WTC11 (cell line): ENCODE data around the gene IFNLR1. TPM values are rescaled to one million over a fixed set of nuclear protein-coding genes. Genes with fewer than 3 reads are reported as not detected.

Experiments
- ATAC-seq: fragments of 200-7000 bp; cut with Tn5 transposase; 2 replicates; pipeline ENCODE4 v1.10.0; 2021; ENCODE audit warnings: mild to moderate bottlenecking, moderate library complexity
- CTCF ChIA-PET: fragments of 300-600 bp; sonication (Branson Sonifier 250); formaldehyde crosslinking; loops from one replicate; lab custom pipeline; 2021; ENCODE audit warnings: antibody characterized with exemption; lab: Charles Lee
- POLR2A ChIA-PET: fragments of 350-600 bp; sonication (Branson Sonifier 250); formaldehyde crosslinking; loops from one replicate; lab custom pipeline; 2021; ENCODE audit warnings: antibody characterized with exemption; lab: Charles Lee
- DNase-seq: peaks from one replicate; pipeline ENCODE4 v3.0.0; 2021; ENCODE audit warnings: low spot score
- H3K27ac Mint-ChIP-seq: 2 replicates; pipeline ENCODE4 v1.8.0; 2021; ENCODE audit warnings: mixed read lengths
- H3K27me3 Mint-ChIP-seq: 2 replicates; pipeline ENCODE4 v1.8.0; 2021; ENCODE audit warnings: low read depth, mild to moderate bottlenecking, moderate library complexity, mixed read lengths
- H3K36me3 Mint-ChIP-seq: 2 replicates; pipeline ENCODE4 v1.8.0; 2021; ENCODE audit warnings: mixed read lengths
- H3K4me1 Mint-ChIP-seq: 2 replicates; pipeline ENCODE4 v1.8.0; 2022; ENCODE audit warnings: mixed read lengths
- H3K4me3 Mint-ChIP-seq: 2 replicates; pipeline ENCODE4 v1.8.0; 2021; ENCODE audit warnings: mild to moderate bottlenecking, moderate library complexity, mixed read lengths
- H3K9me3 Mint-ChIP-seq: 2 replicates; pipeline ENCODE4 v1.8.0; 2021; ENCODE audit warnings: mixed read lengths
- CREM ChIP-seq: sonication (generic); formaldehyde crosslinking; IDR thresholded peaks from 2 replicates; pipeline ENCODE4 v1.8.1; 2022; ENCODE audit warnings: mild to moderate bottlenecking, missing genetic modification reagents, moderate library complexity
- ESRRA ChIP-seq: sonication (generic); formaldehyde crosslinking; IDR thresholded peaks from 2 replicates; pipeline ENCODE4 v1.8.1; 2022; ENCODE audit warnings: mild to moderate bottlenecking, missing genetic modification reagents, borderline replicate concordance
- ETV6 ChIP-seq: sonication (generic); formaldehyde crosslinking; IDR thresholded peaks from 2 replicates; pipeline ENCODE4 v1.8.1; 2022; ENCODE audit warnings: mild to moderate bottlenecking, missing genetic modification reagents
- GRHL2 ChIP-seq: fragments of 250-450 bp; sonication (Bioruptor Pico); IDR thresholded peaks from 2 replicates; pipeline ENCODE4 v1.8.0; 2022; ENCODE audit warnings: mild to moderate bottlenecking, moderate library complexity; ENCODE audit not compliant: insufficient replicate concordance, severe bottlenecking
- GTF2I ChIP-seq: fragments of 250-450 bp; sonication (Bioruptor Pico); conservative IDR thresholded peaks from 2 replicates; pipeline ENCODE4 v1.4.0; 2021; ENCODE audit warnings: mild to moderate bottlenecking
- HMGA2 ChIP-seq: fragments of 250-450 bp; sonication (Bioruptor Pico); IDR thresholded peaks from 2 replicates; pipeline ENCODE4 v1.4.0; 2021; ENCODE audit warnings: mild to moderate bottlenecking, moderate library complexity
- JAZF1 ChIP-seq: fragments of 250-450 bp; sonication (Bioruptor Pico); IDR thresholded peaks from 2 replicates; pipeline ENCODE4 v1.9.0; 2021; ENCODE audit warnings: moderate library complexity, mild to moderate bottlenecking, inconsistent platforms
- NFYB ChIP-seq: sonication (generic); formaldehyde crosslinking; conservative IDR thresholded peaks from 2 replicates; pipeline ENCODE4 v1.8.0; 2022; ENCODE audit warnings: low read depth, missing genetic modification reagents
- OVOL2 ChIP-seq: fragments of 250-450 bp; sonication (Bioruptor Pico); IDR thresholded peaks from 2 replicates; pipeline ENCODE4 v1.9.0; 2021; ENCODE audit warnings: mild to moderate bottlenecking, borderline replicate concordance
- PRRX2 ChIP-seq: fragments of 250-450 bp; sonication (Bioruptor Pico); IDR thresholded peaks from 2 replicates; pipeline ENCODE4 v1.8.0; 2021; ENCODE audit warnings: mild to moderate bottlenecking
- TEAD1 ChIP-seq: sonication (generic); formaldehyde crosslinking; IDR thresholded peaks from 2 replicates; pipeline ENCODE4 v1.8.0; 2022; ENCODE audit warnings: mild to moderate bottlenecking, missing genetic modification reagents
- ZBTB21 ChIP-seq: sonication (generic); formaldehyde crosslinking; IDR thresholded peaks from 2 replicates; pipeline ENCODE4 v1.8.1; 2023; ENCODE audit warnings: mild to moderate bottlenecking, missing genetic modification reagents, borderline replicate concordance
- ZNF263 ChIP-seq: sonication (generic); formaldehyde crosslinking; IDR thresholded peaks from 2 replicates; pipeline ENCODE4 v1.8.1; 2022; ENCODE audit warnings: low read depth, mild to moderate bottlenecking, moderate library complexity, missing genetic modification reagents
- total RNA-seq: library from RNA; stranded (reverse); gene quantifications from 3 replicates; pipeline ENCODE4 v1.2.3, GENCODE V29; 2021
- TF ChIP-seq, protein P1 (sequence below): sonication (generic); formaldehyde crosslinking; IDR thresholded peaks from 2 replicates; pipeline ENCODE4 v1.8.1; 2022; ENCODE audit warnings: low read depth, missing genetic modification reagents, borderline replicate concordance
- TF ChIP-seq, protein P2 (sequence below): sonication (generic); formaldehyde crosslinking; IDR thresholded peaks from 2 replicates; pipeline ENCODE4 v1.8.0; 2022; ENCODE audit warnings: mild to moderate bottlenecking, missing genetic modification reagents
- TF ChIP-seq, protein P3 (sequence below): sonication (generic); formaldehyde crosslinking; IDR thresholded peaks from 2 replicates; pipeline ENCODE4 v1.8.0; 2022; ENCODE audit warnings: mild to moderate bottlenecking, missing genetic modification reagents
- TF ChIP-seq, protein P4 (sequence below): sonication (generic); formaldehyde crosslinking; IDR thresholded peaks from 2 replicates; pipeline ENCODE4 v1.8.0; 2022; ENCODE audit warnings: mild to moderate bottlenecking, missing genetic modification reagents
- TF ChIP-seq, protein P5 (sequence below): sonication (generic); formaldehyde crosslinking; IDR thresholded peaks from 2 replicates; pipeline ENCODE4 v1.8.1; 2023; ENCODE audit warnings: mild to moderate bottlenecking, missing genetic modification reagents
- TF ChIP-seq, protein P6 (sequence below): fragments of 250-450 bp; sonication (Bioruptor Pico); IDR thresholded peaks from 2 replicates; pipeline ENCODE4 v1.9.0; 2021; ENCODE audit warnings: moderate library complexity, mild to moderate bottlenecking, inconsistent platforms, borderline replicate concordance

IFNLR1 gene
- total RNA-seq, 1 experiment from 2014 or later = 6.6 TPM

DNA sequence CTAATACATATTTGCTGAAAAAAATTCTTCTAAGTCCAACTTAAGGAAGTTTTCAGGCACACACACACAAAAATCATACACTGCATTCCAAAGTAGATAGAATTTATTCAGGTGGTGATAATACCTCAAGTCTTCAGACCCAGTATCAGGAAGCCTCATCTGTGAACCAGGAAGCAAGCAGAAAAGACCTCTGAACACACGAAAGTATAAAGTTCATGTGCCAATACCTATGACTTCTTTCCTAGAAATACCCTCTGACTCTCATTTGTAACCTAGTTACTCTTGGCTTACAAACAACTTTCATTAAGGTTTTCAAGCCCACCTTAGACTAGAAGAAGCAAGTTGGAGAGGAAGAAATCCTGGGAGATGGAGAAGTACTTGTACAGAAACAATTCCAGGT is 35.7 kb upstream of the IFNLR1 start:
- H3K4me1 Mint-ChIP-seq = no peaks in the 10 kb centered on the region

DNA sequence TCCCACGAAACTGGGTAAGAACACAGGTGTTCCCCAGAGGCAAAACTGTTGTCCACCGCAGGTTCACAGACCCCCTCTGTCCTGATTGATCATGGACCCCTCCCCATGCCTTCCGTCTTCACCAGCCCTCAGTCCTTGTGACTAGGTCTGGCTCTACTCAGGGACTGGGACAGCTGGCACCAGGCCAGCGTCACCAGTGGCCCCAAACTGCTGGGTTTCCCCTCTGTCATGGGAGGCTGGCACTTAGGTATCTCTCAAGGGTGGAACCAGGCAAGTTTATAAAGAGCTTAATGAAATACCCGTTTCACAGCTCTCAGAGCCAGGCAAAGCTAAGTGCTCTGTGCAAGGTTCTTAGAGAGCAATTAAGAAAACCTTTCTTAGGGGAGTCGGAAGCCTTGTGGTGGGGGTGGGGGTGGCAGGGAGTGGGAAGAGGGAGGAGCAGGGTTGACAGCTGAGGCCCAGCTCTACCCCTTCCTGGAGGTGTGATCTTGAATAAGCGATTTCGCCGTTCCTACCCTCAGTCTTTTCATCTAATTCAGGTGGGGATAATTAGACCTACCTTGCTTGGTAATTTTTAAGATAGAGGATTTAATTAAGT is 35.0 kb upstream of the IFNLR1 start:
- Mint-ChIP-seq H3K9me3 (no peaks in the 10 kb centered on the region), H3K27me3 (no peaks in the 10 kb centered on the region), H3K4me1 (no peaks in the 10 kb centered on the region), H3K27ac (no peak overlapping the region), H3K36me3 (no peaks in the 10 kb centered on the region), H3K4me3 (no peak overlapping the region)
- DNase-seq (no peak), ATAC-seq (no peak)
- CTCF ChIA-PET = interaction anchor here (0.6 to 1.5 kb wide), 8 partner anchors 12 to 193 kb away, joined by 3 to 4 read pairs (median 4); partner anchors contain the start of gene NIPAL3
- TF ChIP-seq ZBTB21 (CRISPR knock-in tag) (no peak), GTF2I (CRISPR knock-in tag) (no peak)
- POLR2A ChIA-PET = no interaction called here

More for the DNA sequence above, 35.7 kb upstream of the IFNLR1 start:
- DNase-seq (no peak), ATAC-seq (no peak)
- POLR2A ChIA-PET = no interaction called here
- H3K9me3 Mint-ChIP-seq = no peaks in the 10 kb centered on the region
- H3K27me3 Mint-ChIP-seq = no peaks in the 10 kb centered on the region
- no peak overlapping the region for H3K4me3 Mint-ChIP-seq
- CTCF ChIA-PET = interaction anchor here (1.0 to 1.5 kb wide), 6 partner anchors 11 to 169 kb away, joined by 3 to 4 read pairs (median 4); no protein-coding TSS in a partner anchor
- TF ChIP-seq TEAD1 (CRISPR knock-in tag) = no peak
- no peak for TF ChIP-seq PRRX2 (CRISPR knock-in tag)
- TF ChIP-seq, protein P1, sequence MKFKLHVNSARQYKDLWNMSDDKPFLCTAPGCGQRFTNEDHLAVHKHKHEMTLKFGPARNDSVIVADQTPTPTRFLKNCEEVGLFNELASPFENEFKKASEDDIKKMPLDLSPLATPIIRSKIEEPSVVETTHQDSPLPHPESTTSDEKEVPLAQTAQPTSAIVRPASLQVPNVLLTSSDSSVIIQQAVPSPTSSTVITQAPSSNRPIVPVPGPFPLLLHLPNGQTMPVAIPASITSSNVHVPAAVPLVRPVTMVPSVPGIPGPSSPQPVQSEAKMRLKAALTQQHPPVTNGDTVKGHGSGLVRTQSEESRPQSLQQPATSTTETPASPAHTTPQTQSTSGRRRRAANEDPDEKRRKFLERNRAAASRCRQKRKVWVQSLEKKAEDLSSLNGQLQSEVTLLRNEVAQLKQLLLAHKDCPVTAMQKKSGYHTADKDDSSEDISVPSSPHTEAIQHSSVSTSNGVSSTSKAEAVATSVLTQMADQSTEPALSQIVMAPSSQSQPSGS (CRISPR knock-in tag) = no peak
- TF ChIP-seq, protein P2, sequence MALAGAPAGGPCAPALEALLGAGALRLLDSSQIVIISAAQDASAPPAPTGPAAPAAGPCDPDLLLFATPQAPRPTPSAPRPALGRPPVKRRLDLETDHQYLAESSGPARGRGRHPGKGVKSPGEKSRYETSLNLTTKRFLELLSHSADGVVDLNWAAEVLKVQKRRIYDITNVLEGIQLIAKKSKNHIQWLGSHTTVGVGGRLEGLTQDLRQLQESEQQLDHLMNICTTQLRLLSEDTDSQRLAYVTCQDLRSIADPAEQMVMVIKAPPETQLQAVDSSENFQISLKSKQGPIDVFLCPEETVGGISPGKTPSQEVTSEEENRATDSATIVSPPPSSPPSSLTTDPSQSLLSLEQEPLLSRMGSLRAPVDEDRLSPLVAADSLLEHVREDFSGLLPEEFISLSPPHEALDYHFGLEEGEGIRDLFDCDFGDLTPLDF (CRISPR knock-in tag) = no peak
- no peak for TF ChIP-seq GRHL2 (CRISPR knock-in tag)
- TF ChIP-seq CREM (CRISPR knock-in tag) = no peak
- TF ChIP-seq, protein P3, sequence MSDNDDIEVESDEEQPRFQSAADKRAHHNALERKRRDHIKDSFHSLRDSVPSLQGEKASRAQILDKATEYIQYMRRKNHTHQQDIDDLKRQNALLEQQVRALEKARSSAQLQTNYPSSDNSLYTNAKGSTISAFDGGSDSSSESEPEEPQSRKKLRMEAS = no peak
- no peak for TF ChIP-seq JAZF1 (CRISPR knock-in tag)
- no peak for TF ChIP-seq OVOL2 (CRISPR knock-in tag)
- no peak for TF ChIP-seq NFYB (CRISPR knock-in tag)
- TF ChIP-seq HMGA2 = no peak
- TF ChIP-seq, protein P4, sequence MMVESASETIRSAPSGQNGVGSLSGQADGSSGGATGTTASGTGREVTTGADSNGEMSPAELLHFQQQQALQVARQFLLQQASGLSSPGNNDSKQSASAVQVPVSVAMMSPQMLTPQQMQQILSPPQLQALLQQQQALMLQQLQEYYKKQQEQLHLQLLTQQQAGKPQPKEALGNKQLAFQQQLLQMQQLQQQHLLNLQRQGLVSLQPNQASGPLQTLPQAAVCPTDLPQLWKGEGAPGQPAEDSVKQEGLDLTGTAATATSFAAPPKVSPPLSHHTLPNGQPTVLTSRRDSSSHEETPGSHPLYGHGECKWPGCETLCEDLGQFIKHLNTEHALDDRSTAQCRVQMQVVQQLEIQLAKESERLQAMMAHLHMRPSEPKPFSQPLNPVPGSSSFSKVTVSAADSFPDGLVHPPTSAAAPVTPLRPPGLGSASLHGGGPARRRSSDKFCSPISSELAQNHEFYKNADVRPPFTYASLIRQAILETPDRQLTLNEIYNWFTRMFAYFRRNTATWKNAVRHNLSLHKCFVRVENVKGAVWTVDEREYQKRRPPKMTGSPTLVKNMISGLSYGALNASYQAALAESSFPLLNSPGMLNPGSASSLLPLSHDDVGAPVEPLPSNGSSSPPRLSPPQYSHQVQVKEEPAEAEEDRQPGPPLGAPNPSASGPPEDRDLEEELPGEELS (CRISPR knock-in tag) = no peak
- TF ChIP-seq, protein P5, sequence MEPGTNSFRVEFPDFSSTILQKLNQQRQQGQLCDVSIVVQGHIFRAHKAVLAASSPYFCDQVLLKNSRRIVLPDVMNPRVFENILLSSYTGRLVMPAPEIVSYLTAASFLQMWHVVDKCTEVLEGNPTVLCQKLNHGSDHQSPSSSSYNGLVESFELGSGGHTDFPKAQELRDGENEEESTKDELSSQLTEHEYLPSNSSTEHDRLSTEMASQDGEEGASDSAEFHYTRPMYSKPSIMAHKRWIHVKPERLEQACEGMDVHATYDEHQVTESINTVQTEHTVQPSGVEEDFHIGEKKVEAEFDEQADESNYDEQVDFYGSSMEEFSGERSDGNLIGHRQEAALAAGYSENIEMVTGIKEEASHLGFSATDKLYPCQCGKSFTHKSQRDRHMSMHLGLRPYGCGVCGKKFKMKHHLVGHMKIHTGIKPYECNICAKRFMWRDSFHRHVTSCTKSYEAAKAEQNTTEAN (CRISPR knock-in tag) = no peak
- no peak for TF ChIP-seq ETV6
- TF ChIP-seq, protein P6, sequence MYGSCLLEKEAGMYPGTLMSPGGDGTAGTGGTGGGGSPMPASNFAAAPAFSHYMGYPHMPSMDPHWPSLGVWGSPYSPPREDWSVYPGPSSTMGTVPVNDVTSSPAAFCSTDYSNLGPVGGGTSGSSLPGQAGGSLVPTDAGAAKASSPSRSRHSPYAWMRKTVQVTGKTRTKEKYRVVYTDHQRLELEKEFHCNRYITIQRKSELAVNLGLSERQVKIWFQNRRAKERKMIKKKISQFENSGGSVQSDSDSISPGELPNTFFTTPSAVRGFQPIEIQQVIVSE (CRISPR knock-in tag) = no peak
- no peak for TF ChIP-seq ZNF263 (CRISPR knock-in tag)
- TF ChIP-seq ESRRA (CRISPR knock-in tag) = no peak
- no peak overlapping the region for H3K27ac Mint-ChIP-seq
- no peaks in the 10 kb centered on the region for H3K36me3 Mint-ChIP-seq
